Brain pericyte (primary cell): ENCODE data around the gene B3GNT3.

Experiments used
- DNase-seq: peaks from one replicate; pipeline ENCODE4 v3.0.0-alpha.2; 2012; ENCODE audit warnings: low read depth, low spot score

B3GNT3 gene

GRCh38 chr19:17794731-17795494 is at the start of gene B3GNT3:
B3GNT3 (plus strand) TSS chr19:17795138; CDS start chr19:17807808, 12,670 bp downstream.
- DNase-seq: no peak

- peak; percentile 66 for DNase-seq
These were observed 47.5 kb upstream of the B3GNT3 start for GRCh38 chr19:17747205-17748098.

GRCh38 chr19:17748884-17749638 is 45.9 kb upstream of the B3GNT3 start:
- DNase-seq: no peak

GRCh38 chr19:17749912-17750317 is 45.0 kb upstream of the B3GNT3 start:
- DNase-seq: no peak

- no peak for DNase-seq
These were observed 43.6 kb upstream of the B3GNT3 start, which contains the start of gene FCHO1 for GRCh38 chr19:17751103-17751911. FCHO1 (plus strand) TSS chr19:17751477; CDS start chr19:17755165, 3,688 bp downstream.

GRCh38 chr19:17751912-17752273 is 43.0 kb upstream of the B3GNT3 start:
- no peak for DNase-seq

- no peak for DNase-seq
These were observed 41.9 kb upstream of the B3GNT3 start for GRCh38 chr19:17752865-17753639.

- no peak for DNase-seq
These were observed 41.0 kb upstream of the B3GNT3 start for GRCh38 chr19:17753976-17754375.

GRCh38 chr19:17754634-17755442 is 40.1 kb upstream of the B3GNT3 start:
- no peak for DNase-seq

GRCh38 chr19:17755443-17755890 is 39.5 kb upstream of the B3GNT3 start:
- no peak for DNase-seq

GRCh38 chr19:17755977-17756670 is 38.8 kb upstream of the B3GNT3 start:
- no peak for DNase-seq

GRCh38 chr19:17757125-17757524 is 37.8 kb upstream of the B3GNT3 start:
- no peak for DNase-seq

- no peak for DNase-seq
These were observed 36.4 kb upstream of the B3GNT3 start for GRCh38 chr19:17758515-17758914.

- no peak for DNase-seq
These were observed 33.8 kb upstream of the B3GNT3 start for GRCh38 chr19:17761148-17761547.

- DNase-seq: no peak
These were observed 32.3 kb upstream of the B3GNT3 start for GRCh38 chr19:17762505-17763229.

- DNase-seq: no peak
These were observed 30.6 kb upstream of the B3GNT3 start for GRCh38 chr19:17764348-17764747.

GRCh38 chr19:17765069-17765618 is 29.8 kb upstream of the B3GNT3 start:
- no peak for DNase-seq
